ENCODE results near the gene GLIS1.

GLIS1 gene

DNA sequence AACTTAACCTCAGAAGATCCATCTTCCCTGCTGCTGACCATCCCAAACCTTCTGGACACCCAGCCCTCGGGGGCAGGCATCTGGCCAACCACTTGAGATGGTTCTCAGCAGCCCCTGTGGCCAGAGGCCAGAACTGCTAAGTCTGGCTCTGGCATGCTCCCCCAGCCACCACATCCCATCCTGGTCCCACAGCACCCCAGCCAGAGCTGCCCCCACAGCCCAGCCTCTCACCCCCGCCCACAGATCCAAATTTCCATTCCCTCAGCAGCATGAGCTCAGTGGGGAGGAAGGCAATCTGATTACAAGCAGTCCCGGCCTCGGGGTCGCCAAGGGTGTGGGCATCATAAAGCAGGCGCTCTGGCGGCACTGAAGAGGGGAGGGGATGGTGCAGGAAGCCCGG, 45.6 kb downstream of the GLIS1 start:
- 45% methylated on average over 8 of the region's 8 CpGs for WGBS
- no peak for DNase-seq
- Histone ChIP-seq H3K14ac (ENCODE audit: low read length in 2 of 2) (no peak overlapping the region), H3K4me2 (ENCODE audit: low read length, poor library complexity, severe bottlenecking) (no peak overlapping the region), H2AK5ac (ENCODE audit: low read length, severe bottlenecking) (no peak overlapping the region), H3K9me3 (ENCODE audit: control insufficient read depth, low read length) (no peaks in the 10 kb centered on the region), H3K4me3 (ENCODE audit: insufficient read depth in 1 of 2, low read depth in 1 of 2, low read length in 2 of 2) (no peak overlapping the region), H3K79me1 (replicated peaks; ENCODE audit: low read length, poor library complexity, severe bottlenecking) (peaks cover 34% of the 10 kb centered on the region), H3K23ac (ENCODE audit: low read length in 2 of 2) (no peak overlapping the region), H3K27ac (ENCODE audit: low read length, poor library complexity, severe bottlenecking) (no peak overlapping the region), H2BK12ac (ENCODE audit: low read length in 2 of 2) (no peak overlapping the region), H2AFZ (ENCODE audit: low read depth, low read length) (no peak overlapping the region), H3K27me3 (ENCODE audit: control insufficient read depth in 1 of 2, insufficient read depth in 1 of 2, low read length in 2 of 2) (peaks cover 0 to 68% of the 10 kb centered on the region in 2 experiments), H2BK5ac (ENCODE audit: low read depth, low read length, poor library complexity, severe bottlenecking) (no peak overlapping the region), H4K8ac (ENCODE audit: low read length) (no peak overlapping the region), H3K9ac (ENCODE audit: low read length) (no peak overlapping the region), H3K18ac (ENCODE audit: low read depth in 1 of 2, low read length in 2 of 2) (no peak overlapping the region), H2BK15ac (ENCODE audit: low read depth, poor library complexity, severe bottlenecking) (no peak overlapping the region), H3K4ac (ENCODE audit: low read depth in 1 of 2, low read length in 2 of 2) (no peak overlapping the region), H3K4me1 (ENCODE audit: control insufficient read depth, insufficient read depth, low read depth, low read length) (peaks cover 46% of the 10 kb centered on the region), H3K36me3 (ENCODE audit: control insufficient read depth in 1 of 2, insufficient read depth in 2 of 2, low read depth in 1 of 2, low read length in 2 of 2) (peaks cover 0 to 11% of the 10 kb centered on the region in 2 experiments), H2BK120ac (ENCODE audit: low read depth, low read length) (no peak overlapping the region), H4K91ac (ENCODE audit: low read length) (no peak overlapping the region)

DNA sequence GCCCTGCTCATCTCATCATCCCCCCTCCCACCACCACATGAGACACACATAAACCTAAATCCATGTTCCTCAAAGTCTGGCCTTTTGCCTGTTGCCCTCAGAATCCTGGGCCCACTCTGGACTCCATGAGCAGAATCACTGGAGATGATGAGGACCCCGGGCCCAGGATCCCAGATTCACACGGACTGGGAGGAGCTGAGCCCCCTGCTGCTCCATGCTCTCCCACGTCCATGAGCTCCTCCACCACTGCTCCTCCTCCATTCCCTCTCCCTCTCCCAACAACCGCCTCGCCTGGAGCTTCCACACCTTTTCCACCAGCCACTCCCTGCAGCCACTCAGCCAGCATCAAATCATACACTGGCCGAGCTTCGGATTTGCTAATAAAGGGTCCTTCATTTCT, 47.6 kb downstream of the GLIS1 start:
- DNase-seq: no peak

DNA sequence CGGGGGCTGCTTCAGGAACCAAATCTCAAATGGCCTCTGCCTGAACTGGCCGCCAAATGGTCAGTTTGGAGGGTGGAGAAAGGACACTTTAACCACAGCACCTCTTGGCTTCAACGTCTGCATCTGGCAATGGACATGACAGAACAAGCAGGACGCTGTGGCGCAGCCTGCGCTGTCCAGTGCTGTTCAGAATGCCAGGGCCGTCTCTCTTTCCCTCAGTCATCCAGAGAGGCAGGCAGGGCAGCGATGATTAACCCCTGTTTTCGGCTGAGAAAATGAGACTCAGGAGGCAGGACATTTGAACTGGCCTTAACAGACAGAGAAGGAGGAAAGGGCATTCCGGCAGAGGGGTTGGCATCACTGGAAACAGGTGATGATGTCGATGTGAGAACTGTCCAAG, 48.6 kb downstream of the GLIS1 start:
- no peak for DNase-seq
- Histone ChIP-seq H3K79me1 (replicated peaks; ENCODE audit: low read length, poor library complexity, severe bottlenecking) (peaks cover 36% of the 10 kb centered on the region), H3K4me1 (ENCODE audit: control insufficient read depth, insufficient read depth, low read depth, low read length) (peaks cover 69% of the 10 kb centered on the region), H4K91ac (ENCODE audit: low read length) (no peak overlapping the region), H2BK5ac (ENCODE audit: low read depth, low read length, poor library complexity, severe bottlenecking) (no peak overlapping the region), H3K36me3 (ENCODE audit: control insufficient read depth in 1 of 2, insufficient read depth in 2 of 2, low read depth in 1 of 2, low read length in 2 of 2) (peaks cover 0 to 11% of the 10 kb centered on the region in 2 experiments), H2AFZ (ENCODE audit: low read depth, low read length) (no peak overlapping the region), H3K27me3 (ENCODE audit: control insufficient read depth in 1 of 2, insufficient read depth in 1 of 2, low read length in 2 of 2) (peaks cover 0 to 85% of the 10 kb centered on the region in 2 experiments), H3K14ac (ENCODE audit: low read length in 2 of 2) (no peak overlapping the region), H3K23ac (ENCODE audit: low read length in 2 of 2) (no peak overlapping the region), H2BK12ac (ENCODE audit: low read length in 2 of 2) (no peak overlapping the region), H3K4me2 (ENCODE audit: low read length, poor library complexity, severe bottlenecking) (no peak overlapping the region), H3K18ac (ENCODE audit: low read depth in 1 of 2, low read length in 2 of 2) (no peak overlapping the region), H3K9ac (ENCODE audit: low read length) (no peak overlapping the region), H3K27ac (ENCODE audit: low read length, poor library complexity, severe bottlenecking) (no peak overlapping the region), H2BK15ac (ENCODE audit: low read depth, poor library complexity, severe bottlenecking) (no peak overlapping the region), H2AK5ac (ENCODE audit: low read length, severe bottlenecking) (no peak overlapping the region), H3K4ac (ENCODE audit: low read depth in 1 of 2, low read length in 2 of 2) (no peak overlapping the region), H2BK120ac (ENCODE audit: low read depth, low read length) (no peak overlapping the region), H3K9me3 (ENCODE audit: control insufficient read depth, low read length) (no peaks in the 10 kb centered on the region), H3K4me3 (ENCODE audit: insufficient read depth in 1 of 2, low read depth in 1 of 2, low read length in 2 of 2) (no peak overlapping the region), H4K8ac (ENCODE audit: low read length) (no peak overlapping the region)
- 88% methylated on average over 11 of the region's 11 CpGs for WGBS

More for the DNA sequence above, 47.6 kb downstream of the GLIS1 start:
- H2BK12ac ChIP-seq (ENCODE audit: low read length in 2 of 2): no peak overlapping the region
- H3K4me1 ChIP-seq (ENCODE audit: control insufficient read depth, insufficient read depth, low read depth, low read length): peaks cover 62% of the 10 kb centered on the region
- H2AK5ac ChIP-seq (ENCODE audit: low read length, severe bottlenecking): no peak overlapping the region
- H3K23ac ChIP-seq (ENCODE audit: low read length in 2 of 2): no peak overlapping the region
- H2AFZ ChIP-seq (ENCODE audit: low read depth, low read length): no peak overlapping the region
- H2BK120ac ChIP-seq (ENCODE audit: low read depth, low read length): no peak overlapping the region
- no peak overlapping the region for H3K4ac ChIP-seq (ENCODE audit: low read depth in 1 of 2, low read length in 2 of 2)
- H2BK15ac ChIP-seq (ENCODE audit: low read depth, poor library complexity, severe bottlenecking): no peak overlapping the region
- peaks cover 0 to 11% of the 10 kb centered on the region in 2 experiments for H3K36me3 ChIP-seq (ENCODE audit: control insufficient read depth in 1 of 2, insufficient read depth in 2 of 2, low read depth in 1 of 2, low read length in 2 of 2)
- H4K91ac ChIP-seq (ENCODE audit: low read length): no peak overlapping the region
- 75% methylated on average over 7 of the region's 7 CpGs for WGBS
- H3K9ac ChIP-seq (ENCODE audit: low read length): no peak overlapping the region
- no peak overlapping the region for H3K14ac ChIP-seq (ENCODE audit: low read length in 2 of 2)
- H3K4me2 ChIP-seq (ENCODE audit: low read length, poor library complexity, severe bottlenecking): no peak overlapping the region
- H3K79me1 ChIP-seq (replicated peaks; ENCODE audit: low read length, poor library complexity, severe bottlenecking): peaks cover 36% of the 10 kb centered on the region
- no peak overlapping the region for H3K18ac ChIP-seq (ENCODE audit: low read depth in 1 of 2, low read length in 2 of 2)
- no peak overlapping the region for H3K27ac ChIP-seq (ENCODE audit: low read length, poor library complexity, severe bottlenecking)
- H3K4me3 ChIP-seq (ENCODE audit: insufficient read depth in 1 of 2, low read depth in 1 of 2, low read length in 2 of 2): no peak overlapping the region
- H2BK5ac ChIP-seq (ENCODE audit: low read depth, low read length, poor library complexity, severe bottlenecking): no peak overlapping the region
- H3K9me3 ChIP-seq (ENCODE audit: control insufficient read depth, low read length): no peaks in the 10 kb centered on the region
- H3K27me3 ChIP-seq (ENCODE audit: control insufficient read depth in 1 of 2, insufficient read depth in 1 of 2, low read length in 2 of 2): peaks cover 0 to 76% of the 10 kb centered on the region in 2 experiments
- H4K8ac ChIP-seq (ENCODE audit: low read length): no peak overlapping the region

DNA sequence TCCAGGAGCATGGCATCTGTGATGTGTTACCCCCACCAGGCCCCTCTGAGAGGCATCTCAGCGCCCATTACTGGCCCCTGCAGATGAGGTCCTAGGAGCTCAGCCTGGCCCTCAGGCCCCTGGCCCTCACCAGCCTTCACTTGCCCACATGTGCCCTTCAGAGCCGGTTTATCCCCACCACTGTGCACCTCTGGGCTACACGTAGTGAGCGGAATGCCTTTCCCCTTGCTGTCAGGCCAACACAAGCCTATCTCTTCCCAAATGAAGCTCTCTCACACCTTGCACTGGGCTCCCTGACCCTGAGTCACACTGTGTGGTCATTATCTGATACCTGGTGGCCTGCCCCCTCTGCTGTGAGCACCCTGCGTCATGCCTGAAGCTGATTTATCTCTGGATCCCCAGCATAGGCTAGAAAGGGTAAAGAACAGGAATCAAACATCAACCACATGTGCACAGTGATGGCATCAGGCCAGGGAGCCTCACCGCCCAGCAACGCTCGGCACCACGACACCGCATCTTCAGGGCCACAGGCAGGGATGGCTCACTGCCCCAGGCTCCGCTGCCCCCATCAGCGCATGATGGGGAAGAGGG, 49.1 kb downstream of the GLIS1 start:
- Histone ChIP-seq H3K4me1 (ENCODE audit: control insufficient read depth, insufficient read depth, low read depth, low read length) (peaks cover 68% of the 10 kb centered on the region), H2BK12ac (ENCODE audit: low read length in 2 of 2) (no peak overlapping the region), H4K8ac (ENCODE audit: low read length) (no peak overlapping the region), H3K27me3 (ENCODE audit: control insufficient read depth in 1 of 2, insufficient read depth in 1 of 2, low read length in 2 of 2) (peaks cover 0 to 91% of the 10 kb centered on the region in 2 experiments), H3K4ac (ENCODE audit: low read depth in 1 of 2, low read length in 2 of 2) (no peak overlapping the region), H3K36me3 (ENCODE audit: control insufficient read depth in 1 of 2, insufficient read depth in 2 of 2, low read depth in 1 of 2, low read length in 2 of 2) (peaks cover 0 to 11% of the 10 kb centered on the region in 2 experiments), H3K23ac (ENCODE audit: low read length in 2 of 2) (no peak overlapping the region), H4K91ac (ENCODE audit: low read length) (no peak overlapping the region), H3K27ac (ENCODE audit: low read length, poor library complexity, severe bottlenecking) (no peak overlapping the region), H2BK120ac (ENCODE audit: low read depth, low read length) (no peak overlapping the region), H2AK5ac (ENCODE audit: low read length, severe bottlenecking) (no peak overlapping the region), H3K4me3 (ENCODE audit: insufficient read depth in 1 of 2, low read depth in 1 of 2, low read length in 2 of 2) (no peak overlapping the region), H2AFZ (ENCODE audit: low read depth, low read length) (no peak overlapping the region), H2BK15ac (ENCODE audit: low read depth, poor library complexity, severe bottlenecking) (no peak overlapping the region), H2BK5ac (ENCODE audit: low read depth, low read length, poor library complexity, severe bottlenecking) (no peak overlapping the region), H3K79me1 (replicated peaks; ENCODE audit: low read length, poor library complexity, severe bottlenecking) (peaks cover 36% of the 10 kb centered on the region), H3K18ac (ENCODE audit: low read depth in 1 of 2, low read length in 2 of 2) (no peak overlapping the region), H3K9ac (ENCODE audit: low read length) (no peak overlapping the region), H3K4me2 (ENCODE audit: low read length, poor library complexity, severe bottlenecking) (no peak overlapping the region), H3K14ac (ENCODE audit: low read length in 2 of 2) (peak overlapping the region in 1 of 2 experiments; percentile 31), H3K9me3 (ENCODE audit: control insufficient read depth, low read length) (no peaks in the 10 kb centered on the region)
- WGBS: 85% methylated on average over 12 of the region's 12 CpGs
- no peak for DNase-seq
